ENCODE measurements around the gene GPANK1. TPM values are rescaled to one million over a fixed set of nuclear protein-coding genes. Genes with fewer than 3 reads are reported as not detected.

The GPANK1 gene
- total RNA-seq, 2 donors from 2014 or later: 16.1 to 21.3 TPM

DNA sequence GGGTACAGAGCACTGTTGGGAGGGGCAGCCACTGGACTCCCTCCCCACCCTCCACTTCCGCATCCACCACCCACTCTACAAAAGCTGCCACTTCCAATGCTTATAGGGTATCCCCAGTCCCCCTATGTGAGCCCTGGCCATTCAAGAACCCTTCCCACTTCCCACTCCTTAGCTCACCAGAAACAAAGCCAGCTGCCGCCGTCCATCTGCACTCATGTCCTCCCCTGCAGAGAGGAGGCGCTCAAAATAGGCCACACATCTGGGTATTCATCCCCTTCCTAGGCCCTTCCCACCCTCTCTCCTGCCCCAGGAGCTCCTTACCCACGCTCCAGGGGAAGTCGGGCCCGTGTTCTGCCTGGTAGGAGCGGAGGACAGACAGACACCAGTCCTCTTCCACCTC, 22.5 kb upstream of the GPANK1 start:
- Mint-ChIP-seq H3K9me3 (no peaks in the 10 kb centered on the region), H3K27me3 (ENCODE audit: insufficient read depth) (peaks cover 2% of the 10 kb centered on the region), H3K4me1 (peaks cover 22% of the 10 kb centered on the region), H3K36me3 (ENCODE audit: low read depth) (peaks cover 55% of the 10 kb centered on the region), H3K4me3 (no peak overlapping the region), H3K27ac (no peak overlapping the region)
- no peak for DNase-seq
- 83 to 91% methylated on average over 1 to 8 of the region's 8 CpGs for WGBS, 2 experiments (ENCODE audit: insufficient coverage in 1 of 2, insufficient read length in 1 of 2)
- Histone ChIP-seq H3K9ac (ENCODE audit: extremely low read depth, low read length, poor library complexity, severe bottlenecking) (no peak overlapping the region), H3K36me3 (ENCODE audit: control insufficient read depth, insufficient read depth, low read length) (peaks cover 60% of the 10 kb centered on the region), H3K27me3 (ENCODE audit: control insufficient read depth, insufficient read depth, low read length, poor library complexity, severe bottlenecking) (no peaks in the 10 kb centered on the region), H3K4me3 (ENCODE audit: low read length) (no peak overlapping the region), H3K27ac (ENCODE audit: low read depth, low read length) (no peak overlapping the region), H3K9me3 (ENCODE audit: control insufficient read depth, low read length) (no peaks in the 10 kb centered on the region), H3K4me1 (ENCODE audit: control insufficient read depth, insufficient read depth, low read length) (peaks cover 13% of the 10 kb centered on the region)
- TF ChIP-seq, protein P1, sequence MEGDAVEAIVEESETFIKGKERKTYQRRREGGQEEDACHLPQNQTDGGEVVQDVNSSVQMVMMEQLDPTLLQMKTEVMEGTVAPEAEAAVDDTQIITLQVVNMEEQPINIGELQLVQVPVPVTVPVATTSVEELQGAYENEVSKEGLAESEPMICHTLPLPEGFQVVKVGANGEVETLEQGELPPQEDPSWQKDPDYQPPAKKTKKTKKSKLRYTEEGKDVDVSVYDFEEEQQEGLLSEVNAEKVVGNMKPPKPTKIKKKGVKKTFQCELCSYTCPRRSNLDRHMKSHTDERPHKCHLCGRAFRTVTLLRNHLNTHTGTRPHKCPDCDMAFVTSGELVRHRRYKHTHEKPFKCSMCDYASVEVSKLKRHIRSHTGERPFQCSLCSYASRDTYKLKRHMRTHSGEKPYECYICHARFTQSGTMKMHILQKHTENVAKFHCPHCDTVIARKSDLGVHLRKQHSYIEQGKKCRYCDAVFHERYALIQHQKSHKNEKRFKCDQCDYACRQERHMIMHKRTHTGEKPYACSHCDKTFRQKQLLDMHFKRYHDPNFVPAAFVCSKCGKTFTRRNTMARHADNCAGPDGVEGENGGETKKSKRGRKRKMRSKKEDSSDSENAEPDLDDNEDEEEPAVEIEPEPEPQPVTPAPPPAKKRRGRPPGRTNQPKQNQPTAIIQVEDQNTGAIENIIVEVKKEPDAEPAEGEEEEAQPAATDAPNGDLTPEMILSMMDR (conservative IDR thresholded peaks at IDR 0.05): no peak

DNA sequence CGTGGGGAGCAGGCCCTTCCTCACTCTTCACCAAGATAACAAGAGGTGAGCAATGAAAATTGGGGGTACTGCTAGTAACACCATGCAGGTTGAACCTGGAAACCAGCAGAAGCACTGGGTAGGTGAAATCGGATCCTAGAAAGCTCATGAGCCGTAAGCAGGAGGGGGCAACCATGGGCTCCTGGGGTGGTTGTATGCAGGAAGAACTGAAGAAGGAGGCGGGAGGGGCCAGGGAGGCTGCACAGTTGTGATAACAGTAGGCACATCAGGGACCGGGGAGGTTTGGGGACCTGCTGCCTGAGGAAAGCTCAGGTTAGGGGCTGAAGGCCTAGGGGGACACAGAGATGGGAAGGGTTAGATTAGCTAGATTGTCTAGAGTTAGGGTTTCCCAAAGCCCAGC, 21.7 kb upstream of the GPANK1 start:
- TF ChIP-seq, protein P1 (conservative IDR thresholded peaks at IDR 0.05): no peak
- Histone ChIP-seq H3K36me3 (ENCODE audit: control insufficient read depth, insufficient read depth, low read length) (peaks cover 53% of the 10 kb centered on the region), H3K9ac (ENCODE audit: extremely low read depth, low read length, poor library complexity, severe bottlenecking) (no peak overlapping the region), H3K9me3 (ENCODE audit: control insufficient read depth, low read length) (no peaks in the 10 kb centered on the region), H3K27me3 (ENCODE audit: control insufficient read depth, insufficient read depth, low read length, poor library complexity, severe bottlenecking) (peaks cover 5% of the 10 kb centered on the region), H3K4me1 (ENCODE audit: control insufficient read depth, insufficient read depth, low read length) (peaks cover 13% of the 10 kb centered on the region), H3K4me3 (ENCODE audit: low read length) (no peak overlapping the region), H3K27ac (ENCODE audit: low read depth, low read length) (no peak overlapping the region)
- Mint-ChIP-seq H3K9me3 (no peaks in the 10 kb centered on the region), H3K27me3 (ENCODE audit: insufficient read depth) (peaks cover 10% of the 10 kb centered on the region), H3K4me1 (peaks cover 24% of the 10 kb centered on the region), H3K36me3 (ENCODE audit: low read depth) (peaks cover 53% of the 10 kb centered on the region), H3K4me3 (no peak overlapping the region), H3K27ac (no peak overlapping the region)
- DNase-seq: no peak
- 93 to 97% methylated on average over 3 to 5 of the region's 5 CpGs for WGBS, 2 experiments (ENCODE audit: insufficient coverage in 1 of 2, insufficient read length in 1 of 2)

DNA sequence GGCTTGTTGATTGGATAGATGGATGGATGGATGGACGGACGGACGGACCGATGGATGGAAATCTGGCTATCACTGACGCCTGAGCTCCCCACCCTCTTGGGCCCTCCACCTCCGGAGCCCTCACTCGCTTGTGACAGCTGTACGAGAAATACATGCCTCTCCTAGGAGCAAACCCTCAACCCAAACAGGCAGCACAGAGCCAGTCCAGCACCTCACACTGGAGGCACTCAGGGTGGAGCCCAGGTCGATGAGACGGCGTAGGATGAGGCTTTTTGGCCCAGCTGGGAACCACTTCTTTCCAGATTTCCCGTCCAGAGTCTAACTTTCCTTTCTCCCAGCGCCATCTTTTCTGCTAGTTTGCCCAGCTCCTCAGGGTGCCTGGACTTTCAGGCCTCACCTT, 18.8 kb upstream of the GPANK1 start:
- H3K4me3 Mint-ChIP-seq: peak overlapping the region; percentile 67
- H3K27ac Mint-ChIP-seq: peak overlapping the region; percentile 95
- peaks cover 17% of the 10 kb centered on the region for H3K27me3 Mint-ChIP-seq (ENCODE audit: insufficient read depth)
- peaks cover 7% of the 10 kb centered on the region for H3K27me3 ChIP-seq (ENCODE audit: control insufficient read depth, insufficient read depth, low read length, poor library complexity, severe bottlenecking)
- no peak overlapping the region for H3K9ac ChIP-seq (ENCODE audit: extremely low read depth, low read length, poor library complexity, severe bottlenecking)
- TF ChIP-seq, protein P1 (conservative IDR thresholded peaks at IDR 0.05): no peak
- no peak overlapping the region for H3K27ac ChIP-seq (ENCODE audit: low read depth, low read length)
- peak overlapping the region; percentile 57 for H3K4me3 ChIP-seq (ENCODE audit: low read length)
- DNase-seq: no peak
- H3K9me3 Mint-ChIP-seq: no peaks in the 10 kb centered on the region
- peaks cover 7% of the 10 kb centered on the region for H3K4me1 ChIP-seq (ENCODE audit: control insufficient read depth, insufficient read depth, low read length)
- H3K36me3 ChIP-seq (ENCODE audit: control insufficient read depth, insufficient read depth, low read length): peaks cover 35% of the 10 kb centered on the region
- H3K4me1 Mint-ChIP-seq: peaks cover 22% of the 10 kb centered on the region
- whole genome bisulfite sequencing, 2 experiments (ENCODE audit: insufficient coverage in 1 of 2, insufficient read length in 1 of 2): 82 to 85% methylated on average over 5 to 13 of the region's 13 CpGs
- H3K9me3 ChIP-seq (ENCODE audit: control insufficient read depth, low read length): no peaks in the 10 kb centered on the region
- H3K36me3 Mint-ChIP-seq (ENCODE audit: low read depth): peaks cover 35% of the 10 kb centered on the region

Measured in endodermal cell (in vitro differentiated cells).